Measurements from ENCODE around the gene TMEM245.
"Not testable (repeated sequence)": the region's sequence is repeated elsewhere in the genome, so short reads cannot be mapped to it uniquely, and the experiment has no call there.

The TMEM245 gene

GRCh38 chr9:109072133-109072692, 47.5 kb downstream of the TMEM245 start:
- no peak for TF ChIP-seq CTCF (conservative IDR thresholded peaks at IDR 0.05; ENCODE audit: control insufficient read depth, insufficient read depth, low read depth, low read length)
- H3K4me3 ChIP-seq (ENCODE audit: control insufficient read depth, low read depth, low read length) = no peak overlapping the region
- DNase-seq (ENCODE audit: low read depth) = no peak

- TF ChIP-seq CTCF (conservative IDR thresholded peaks at IDR 0.05; ENCODE audit: control insufficient read depth, insufficient read depth, low read depth, low read length) = no peak
- no peak overlapping the region for H3K4me3 ChIP-seq (ENCODE audit: control insufficient read depth, low read depth, low read length)
- DNase-seq (ENCODE audit: low read depth) = no peak
These were observed 51.0 kb downstream of the TMEM245 start for GRCh38 chr9:109068764-109069163.

- TF ChIP-seq CTCF (conservative IDR thresholded peaks at IDR 0.05; ENCODE audit: control insufficient read depth, insufficient read depth, low read depth, low read length) = no peak
- H3K4me3 ChIP-seq (ENCODE audit: control insufficient read depth, low read depth, low read length) = no peak overlapping the region
- no peak for DNase-seq (ENCODE audit: low read depth)
These were observed 54.6 kb downstream of the TMEM245 start for GRCh38 chr9:109064963-109065702.

- H3K4me3 ChIP-seq (ENCODE audit: control insufficient read depth, low read depth, low read length) = no peak overlapping the region
- DNase-seq (ENCODE audit: low read depth) = peak; percentile 11
- no peak for TF ChIP-seq CTCF (conservative IDR thresholded peaks at IDR 0.05; ENCODE audit: control insufficient read depth, insufficient read depth, low read depth, low read length)
These were observed 56.0 kb downstream of the TMEM245 start for GRCh38 chr9:109063760-109064159.

GRCh38 chr9:109062543-109062942, 57.2 kb downstream of the TMEM245 start:
- DNase-seq (ENCODE audit: low read depth) = no peak
- TF ChIP-seq CTCF (conservative IDR thresholded peaks at IDR 0.05; ENCODE audit: control insufficient read depth, insufficient read depth, low read depth, low read length) = no peak
- no peak overlapping the region for H3K4me3 ChIP-seq (ENCODE audit: control insufficient read depth, low read depth, low read length)

GRCh38 chr9:109060191-109060590, 59.6 kb downstream of the TMEM245 start:
- no peak overlapping the region for H3K4me3 ChIP-seq (ENCODE audit: control insufficient read depth, low read depth, low read length)
- no peak for TF ChIP-seq CTCF (conservative IDR thresholded peaks at IDR 0.05; ENCODE audit: control insufficient read depth, insufficient read depth, low read depth, low read length)
- no peak for DNase-seq (ENCODE audit: low read depth)

GRCh38 chr9:109053121-109053520, 66.6 kb downstream of the TMEM245 start:
- H3K4me3 ChIP-seq (ENCODE audit: control insufficient read depth, low read depth, low read length); DNase-seq (ENCODE audit: low read depth): not testable (repeated sequence)

Data from fibroblast of mammary gland (primary cell).